GM15510 (cell line): Measurements from ENCODE around the gene SLC38A10.

Experiments used
- POLR2A ChIP-seq: IDR thresholded peaks from 3 replicates; pipeline ENCODE4 v1.6.1; 2011; ENCODE audit warnings: borderline replicate concordance; ENCODE audit not compliant: insufficient read length; ENCODE audit errors: extremely low read depth

SLC38A10 gene

GRCh38 chr17:81241648-81242420 lies 53.3 kb downstream of the SLC38A10 start:
- peak; percentile 15 for TF ChIP-seq POLR2A

GRCh38 chr17:81241203-81241602 lies 53.9 kb downstream of the SLC38A10 start:
- TF ChIP-seq POLR2A: no peak

GRCh38 chr17:81240761-81241160 lies 54.3 kb downstream of the SLC38A10 start:
- TF ChIP-seq POLR2A: no peak

- peak; percentile 42 for TF ChIP-seq POLR2A
Observed at GRCh38 chr17:81239714-81240555, 55.2 kb downstream of the SLC38A10 start.

GRCh38 chr17:81238815-81239713 lies 56.0 kb downstream of the SLC38A10 start, which contains the start of the genes NDUFAF8 and TEPSIN:
TSS of gene NDUFAF8 (plus strand) at chr17:81239318. CDS start at chr17:81239364, 46 bp downstream.
TSS of gene TEPSIN (minus strand) at chr17:81239055. CDS start at chr17:81239033, 22 bp downstream.
- peak; percentile 62 for TF ChIP-seq POLR2A

GRCh38 chr17:81238490-81238814 lies 56.7 kb downstream of the SLC38A10 start:
- no peak for TF ChIP-seq POLR2A

- TF ChIP-seq POLR2A: no peak
Observed at GRCh38 chr17:81237591-81238489, 57.3 kb downstream of the SLC38A10 start.

GRCh38 chr17:81236784-81237183 lies 58.3 kb downstream of the SLC38A10 start:
- TF ChIP-seq POLR2A: no peak

- no peak for TF ChIP-seq POLR2A
Observed at GRCh38 chr17:81235822-81236740, 59.0 kb downstream of the SLC38A10 start.

- no peak for TF ChIP-seq POLR2A
Observed at GRCh38 chr17:81234940-81235821, 59.9 kb downstream of the SLC38A10 start.

GRCh38 chr17:81234506-81234855 lies 60.6 kb downstream of the SLC38A10 start:
- no peak for TF ChIP-seq POLR2A

- TF ChIP-seq POLR2A: no peak
Observed at GRCh38 chr17:81233811-81234505, 61.1 kb downstream of the SLC38A10 start.

- TF ChIP-seq POLR2A: no peak
Observed at GRCh38 chr17:81233316-81233715, 61.8 kb downstream of the SLC38A10 start.
